Thyroid gland (tissue), 4 donors: Measurements from ENCODE around the gene SERPINB13. TPM values are rescaled to one million over a fixed set of nuclear protein-coding genes. Genes with fewer than 3 reads are reported as not detected.

Source experiments
- DNase-seq, 2 donors: peaks; one replicate each; pipeline ENCODE4 v3.0.0-alpha.2; 2019
- H3K27ac ChIP-seq, 3 donors: fragments of 200-600 bp; sonication (generic); 1 replicate in 2 of 3; 2 replicates in 1 of 3; pipeline ENCODE4 v1.5.1; 2016 to 2019; ENCODE audit warnings: mild to moderate bottlenecking in 1 of 3, moderate library complexity in 1 of 3
- H3K27me3 ChIP-seq: fragments of 200-600 bp; sonication (generic); one replicate; pipeline ENCODE4 v1.5.1; 2019
- H3K36me3 ChIP-seq, 2 donors: fragments of 200-600 bp; sonication (generic); one replicate each; pipeline ENCODE4 v1.5.1; 2016 to 2019
- H3K4me1 ChIP-seq, 2 donors: fragments of 200-600 bp; sonication (generic); one replicate each; pipeline ENCODE4 v1.5.1; 2017 to 2019
- H3K4me3 ChIP-seq, 3 donors: fragments of 200-600 bp; sonication (generic); replicated peaks in 1 of 3; 1 replicate in 2 of 3; 2 replicates in 1 of 3; pipeline ENCODE4 v1.5.1; 2016; ENCODE audit warnings: mild to moderate bottlenecking in 1 of 3
- H3K9me3 ChIP-seq: fragments of 200-600 bp; sonication (generic); one replicate; pipeline ENCODE4 v1.5.1; 2017
- POLR2A ChIP-seq, 2 donors: fragments of 450-650 bp; IDR thresholded peaks; one replicate each; pipeline ENCODE4 v1.6.1; 2017; ENCODE audit warnings: antibody characterized with exemption in 2 of 2, mild to moderate bottlenecking in 2 of 2, moderate library complexity in 1 of 2
- WGBS, 2 donors: methylation state at CpG; one replicate each; pipeline ENCODE4 v1.1.5; 2017; 5-methylcytosine and 5-hydroxymethylcytosine counted together
- intact Hi-C: fragments of 100-400 bp; cut with DNase I; formaldehyde crosslinking; loops from one replicate; pipeline ENCODE4 v1.15.1; 2023
- total RNA-seq, 4 donors: library from RNA; depleted of rRNA; stranded (reverse); fragments of >200 nt; gene quantifications; one replicate each; pipeline ENCODE4 v1.2.3, GENCODE V29; 2016
- TF ChIP-seq, protein P1 (sequence below), 6 experiments: fragments of 200-600 bp in 3 of 6; fragments of 450-650 bp in 3 of 6; sonication (generic) in 3 of 6; IDR thresholded peaks; one replicate each; pipeline ENCODE4 v1.5.1; 2016 to 2019; ENCODE audit warnings: antibody characterized with exemption in 6 of 6, mild to moderate bottlenecking in 2 of 6, inconsistent platforms in 1 of 6, moderate library complexity in 1 of 6

The SERPINB13 gene
- total RNA-seq, 4 donors from 2014 or later: not detected

DNA sequence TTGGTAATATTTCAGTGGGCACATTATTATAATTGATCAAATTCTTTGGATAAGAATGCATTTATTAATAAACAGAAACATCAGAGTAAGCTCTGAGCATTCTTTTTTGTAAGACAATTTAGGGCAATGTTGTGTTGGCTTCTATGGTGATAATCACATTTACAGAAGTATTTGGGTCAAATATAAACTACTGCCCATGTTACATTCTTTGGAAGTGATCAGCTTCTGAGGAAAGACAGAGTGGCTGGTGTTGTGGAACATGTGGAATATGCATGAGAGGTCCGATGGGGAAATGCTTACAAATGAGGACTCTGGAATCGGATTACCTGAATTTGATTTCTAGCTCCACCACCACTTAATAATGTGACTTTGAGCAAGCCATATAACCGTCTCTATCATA, 19.4 kb downstream of the SERPINB13 start:
- no peak for DNase-seq
- no peak for TF ChIP-seq POLR2A (IDR thresholded peaks at IDR 0.05)
- H3K9me3 ChIP-seq: no peaks in the 10 kb centered on the region
- H3K4me1 ChIP-seq: no peaks in the 10 kb centered on the region
- no peaks in the 10 kb centered on the region for H3K36me3 ChIP-seq
- H3K27ac ChIP-seq: no peak overlapping the region
- intact Hi-C loops: no loop called here
- no peak overlapping the region for H3K4me3 ChIP-seq
- no peaks in the 10 kb centered on the region for H3K27me3 ChIP-seq
- WGBS, 2 donors: 89 to 90% methylated on average over 3 of the region's 3 CpGs

DNA sequence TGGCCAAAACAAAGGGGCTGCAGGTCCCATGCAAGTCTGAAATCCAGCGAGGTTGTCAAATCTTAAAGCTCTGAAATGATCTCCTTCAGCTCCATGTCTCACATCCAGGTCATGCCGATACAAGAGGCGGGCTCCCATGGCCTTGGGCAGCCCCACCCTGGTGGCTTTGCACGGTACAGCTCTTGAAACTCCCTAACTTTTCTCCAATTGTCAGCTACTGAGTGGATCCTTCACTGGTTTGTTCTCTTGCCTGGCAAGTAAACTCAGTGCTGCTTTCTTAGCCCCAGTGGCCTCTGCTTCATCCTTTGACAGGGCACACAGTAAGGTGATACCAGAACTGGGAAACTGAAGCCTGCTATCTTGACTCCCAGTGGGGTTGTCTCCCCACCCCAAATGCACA, 26.3 kb downstream of the SERPINB13 start:
- Histone ChIP-seq H3K27me3 (no peaks in the 10 kb centered on the region), H3K36me3 (no peaks in the 10 kb centered on the region), H3K9me3 (no peaks in the 10 kb centered on the region), H3K27ac (no peak overlapping the region), H3K4me1 (no peaks in the 10 kb centered on the region), H3K4me3 (no peak overlapping the region)
- DNase-seq: no peak
- no peak for TF ChIP-seq POLR2A (IDR thresholded peaks at IDR 0.05)
- TF ChIP-seq, protein P1, sequence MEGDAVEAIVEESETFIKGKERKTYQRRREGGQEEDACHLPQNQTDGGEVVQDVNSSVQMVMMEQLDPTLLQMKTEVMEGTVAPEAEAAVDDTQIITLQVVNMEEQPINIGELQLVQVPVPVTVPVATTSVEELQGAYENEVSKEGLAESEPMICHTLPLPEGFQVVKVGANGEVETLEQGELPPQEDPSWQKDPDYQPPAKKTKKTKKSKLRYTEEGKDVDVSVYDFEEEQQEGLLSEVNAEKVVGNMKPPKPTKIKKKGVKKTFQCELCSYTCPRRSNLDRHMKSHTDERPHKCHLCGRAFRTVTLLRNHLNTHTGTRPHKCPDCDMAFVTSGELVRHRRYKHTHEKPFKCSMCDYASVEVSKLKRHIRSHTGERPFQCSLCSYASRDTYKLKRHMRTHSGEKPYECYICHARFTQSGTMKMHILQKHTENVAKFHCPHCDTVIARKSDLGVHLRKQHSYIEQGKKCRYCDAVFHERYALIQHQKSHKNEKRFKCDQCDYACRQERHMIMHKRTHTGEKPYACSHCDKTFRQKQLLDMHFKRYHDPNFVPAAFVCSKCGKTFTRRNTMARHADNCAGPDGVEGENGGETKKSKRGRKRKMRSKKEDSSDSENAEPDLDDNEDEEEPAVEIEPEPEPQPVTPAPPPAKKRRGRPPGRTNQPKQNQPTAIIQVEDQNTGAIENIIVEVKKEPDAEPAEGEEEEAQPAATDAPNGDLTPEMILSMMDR (IDR thresholded peaks at IDR 0.05): no peak
- intact Hi-C loops: no loop called here
- WGBS, 2 donors: 77 to 82% methylated on average over 4 of the region's 4 CpGs

DNA sequence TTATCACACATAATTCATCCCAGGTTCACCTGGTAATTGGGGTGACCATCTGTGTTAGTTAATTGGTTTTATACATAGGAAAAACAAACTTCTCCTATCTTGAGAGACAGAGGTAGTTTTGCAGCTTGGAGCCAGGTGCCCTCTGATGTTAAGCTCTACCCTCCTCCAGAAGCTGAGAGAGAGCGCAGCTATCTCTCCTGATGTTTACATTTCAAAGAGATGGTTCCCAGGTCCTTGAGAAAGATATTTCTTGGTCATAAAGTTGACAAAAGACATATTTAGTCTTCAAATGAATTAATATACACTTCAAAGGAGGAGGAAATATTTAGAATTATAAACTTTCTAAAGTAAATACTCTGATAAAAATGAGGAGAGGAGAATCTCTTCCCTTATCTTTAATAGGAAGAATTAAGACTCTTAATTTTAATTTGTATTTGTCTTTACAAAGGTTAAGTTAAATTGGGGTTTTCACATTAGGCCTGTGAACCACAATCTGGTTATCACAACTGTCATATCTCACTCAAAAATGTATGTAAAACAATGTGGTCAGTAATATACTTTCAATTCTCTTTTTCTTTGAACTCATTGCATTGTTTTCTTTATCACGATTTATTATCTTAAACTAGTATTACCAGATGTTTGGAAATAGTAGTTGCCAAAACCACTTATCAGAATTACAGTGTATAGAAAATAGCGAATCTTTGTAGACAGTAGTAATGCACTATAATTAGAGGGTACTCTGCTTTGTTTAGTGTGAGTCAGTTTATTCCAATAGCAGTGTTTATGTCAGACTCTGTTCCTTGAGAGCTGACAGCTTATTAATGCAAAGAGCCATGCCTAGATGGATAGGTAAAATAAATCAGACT, 30.1 kb downstream of the SERPINB13 start:
- Histone ChIP-seq H3K9me3 (no peaks in the 10 kb centered on the region), H3K27me3 (no peaks in the 10 kb centered on the region), H3K4me1 (no peaks in the 10 kb centered on the region), H3K36me3 (no peaks in the 10 kb centered on the region), H3K4me3 (no peak overlapping the region), H3K27ac (no peak overlapping the region)
- TF ChIP-seq POLR2A (IDR thresholded peaks at IDR 0.05): no peak
- TF ChIP-seq, protein P1 (IDR thresholded peaks at IDR 0.05): no peak
- 53 to 55% methylated on average over 3 of the region's 3 CpGs for WGBS, 2 donors
- DNase-seq: no peak
- intact Hi-C loops: no loop called here

DNA sequence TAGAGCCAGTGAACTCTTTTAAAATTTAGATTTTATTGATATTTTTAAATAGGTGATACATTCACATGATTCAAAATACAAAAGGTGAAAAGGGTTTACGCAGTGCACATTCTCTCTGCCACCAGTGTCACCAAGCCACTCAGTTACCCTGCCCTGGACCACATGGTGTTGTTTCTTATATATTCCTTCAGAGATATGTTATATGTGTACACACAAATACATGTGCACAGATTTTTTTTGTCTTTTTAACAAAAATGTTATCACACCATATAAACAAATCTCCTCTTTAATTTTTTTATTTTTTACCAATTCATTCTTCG, 30.7 kb downstream of the SERPINB13 start:
- Histone ChIP-seq H3K36me3 (no peaks in the 10 kb centered on the region), H3K4me3 (no peak overlapping the region), H3K27me3 (no peaks in the 10 kb centered on the region), H3K9me3 (no peaks in the 10 kb centered on the region), H3K27ac (no peak overlapping the region), H3K4me1 (no peaks in the 10 kb centered on the region)
- TF ChIP-seq, protein P1 (IDR thresholded peaks at IDR 0.05): no peak
- no peak for TF ChIP-seq POLR2A (IDR thresholded peaks at IDR 0.05)
- 93 to 98% methylated on average over 2 of the region's 2 CpGs for WGBS, 2 donors
- no peak for DNase-seq
- intact Hi-C loops: no loop called here

DNA sequence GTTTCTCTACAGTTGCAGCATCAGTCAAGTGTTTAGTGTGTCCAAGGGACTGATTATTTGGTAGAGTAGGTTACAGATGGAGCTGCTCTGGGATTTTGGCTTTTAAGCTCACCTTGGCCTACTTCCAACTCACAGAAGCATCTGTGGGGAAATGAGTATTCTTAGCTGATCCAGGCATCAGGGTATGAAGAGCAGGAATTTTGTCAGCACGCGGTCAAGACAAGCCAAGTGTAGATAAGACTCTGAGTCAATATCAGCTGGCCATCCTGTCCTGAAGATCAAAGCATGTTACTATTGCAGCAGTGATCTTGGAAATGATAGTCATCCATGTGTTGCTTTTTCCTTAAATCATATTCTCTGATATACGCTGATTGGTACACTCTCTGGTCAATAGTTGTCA, 32.5 kb downstream of the SERPINB13 start:
- intact Hi-C loops: no loop called here

More for the DNA sequence above, 32.5 kb downstream of the SERPINB13 start:
- no peak for TF ChIP-seq POLR2A (IDR thresholded peaks at IDR 0.05)
- TF ChIP-seq, protein P1 (IDR thresholded peaks at IDR 0.05): no peak
- DNase-seq: no peak
- no peaks in the 10 kb centered on the region for H3K4me1 ChIP-seq
- H3K27me3 ChIP-seq: no peaks in the 10 kb centered on the region
- no peak overlapping the region for H3K27ac ChIP-seq
- H3K9me3 ChIP-seq: no peaks in the 10 kb centered on the region
- no peak overlapping the region for H3K4me3 ChIP-seq
- WGBS, 2 donors: 86 to 91% methylated on average over 3 of the region's 3 CpGs
- no peaks in the 10 kb centered on the region for H3K36me3 ChIP-seq
